ENCODE results near the gene PRICKLE2. TPM values are rescaled to one million over a fixed set of nuclear protein-coding genes. Genes with fewer than 3 reads are reported as not detected.
A peak's percentile ranks its signal among the peaks of the same experiment; 100 is the strongest.

Gene PRICKLE2
- total RNA-seq, 1 donor from 2014 or later, result 43.2 TPM

DNA sequence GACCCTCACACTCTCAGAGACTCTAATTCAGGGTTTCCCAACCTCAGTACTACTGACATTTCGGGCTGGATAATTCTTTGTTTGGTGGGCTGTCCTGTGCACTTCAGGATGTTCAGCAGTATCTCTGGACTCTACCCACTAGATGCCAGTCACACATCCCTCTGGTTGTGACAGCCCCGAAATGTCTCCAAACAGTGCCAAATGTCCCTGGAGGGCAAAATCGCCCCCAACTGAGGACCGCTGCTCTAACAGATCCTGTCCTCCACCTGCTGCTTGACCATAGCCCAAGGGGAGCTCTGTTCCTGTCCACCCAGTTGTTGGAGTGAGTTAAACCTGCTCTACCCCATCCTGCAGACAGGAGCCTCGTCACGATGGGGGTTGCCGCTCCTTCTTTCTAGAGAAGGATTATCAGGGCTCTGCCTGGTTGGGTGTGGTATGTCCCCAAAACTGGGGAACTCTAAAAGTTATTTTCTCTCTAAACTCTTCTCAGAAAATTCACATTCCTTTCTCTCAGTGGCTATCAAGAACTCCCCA, 116.4 kb downstream of the PRICKLE2 start:
- Mint-ChIP-seq H3K27ac (peak overlapping the region; percentile 84), H3K9me3 (peaks cover 1% of the 10 kb centered on the region), H3K4me1 (peaks cover 56% of the 10 kb centered on the region), H3K36me3 (peaks cover 10% of the 10 kb centered on the region), H3K4me3 (no peak overlapping the region), H3K27me3 (ENCODE audit: low read depth) (no peaks in the 10 kb centered on the region)
- no peak for DNase-seq (ENCODE audit: low spot score in 2 of 2, unreplicated experiment in 2 of 2)
- no peak for TF ChIP-seq CTCF (IDR thresholded peaks at IDR 0.05; ENCODE audit: unreplicated experiment)

DNA sequence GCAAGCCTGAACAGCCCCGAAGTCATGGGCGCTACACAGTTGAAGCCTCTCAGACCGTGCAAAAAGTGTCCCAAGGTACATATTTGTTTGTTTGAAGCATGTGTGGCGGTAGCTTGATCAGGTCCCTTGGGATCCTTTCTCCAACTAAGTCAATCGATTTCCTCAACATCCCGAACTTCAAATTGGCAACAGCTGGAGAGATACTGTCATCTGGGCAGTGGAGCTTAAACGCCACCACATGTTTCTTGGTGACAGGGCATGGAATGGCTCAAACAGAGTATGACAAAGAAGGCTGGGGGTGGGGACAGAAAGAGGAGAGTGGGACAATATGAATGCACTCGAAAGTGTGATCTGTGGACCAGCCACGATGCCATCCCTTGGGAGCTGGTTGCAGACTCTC, 117.0 kb downstream of the PRICKLE2 start:
- no peak for DNase-seq (ENCODE audit: low spot score in 2 of 2, unreplicated experiment in 2 of 2)
- TF ChIP-seq CTCF (IDR thresholded peaks at IDR 0.05; ENCODE audit: unreplicated experiment), result no peak
- H3K36me3 Mint-ChIP-seq, result peaks cover 9% of the 10 kb centered on the region
- no peak overlapping the region for H3K27ac Mint-ChIP-seq
- no peak overlapping the region for H3K4me3 Mint-ChIP-seq
- H3K27me3 Mint-ChIP-seq (ENCODE audit: low read depth), result no peaks in the 10 kb centered on the region
- peaks cover 58% of the 10 kb centered on the region for H3K4me1 Mint-ChIP-seq
- H3K9me3 Mint-ChIP-seq, result no peaks in the 10 kb centered on the region

DNA sequence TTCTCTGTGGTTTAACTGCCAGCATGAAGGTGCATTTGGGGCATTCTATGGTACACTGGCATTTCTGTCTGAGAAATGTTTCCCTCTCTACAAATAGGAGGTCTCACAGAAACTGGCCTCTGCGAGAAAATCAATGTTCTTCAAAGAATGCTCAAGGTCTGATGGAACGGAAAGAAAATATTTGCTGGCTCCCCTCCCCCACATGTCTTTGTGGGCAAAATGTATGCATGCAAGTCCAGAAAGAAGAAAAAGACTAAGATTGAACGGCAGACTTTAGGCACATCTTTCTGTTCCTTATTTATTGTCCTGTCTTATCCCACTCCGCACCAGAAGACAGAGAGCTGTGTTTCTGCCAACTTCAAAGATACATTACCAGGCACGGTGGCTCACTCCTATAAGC, 118.1 kb downstream of the PRICKLE2 start:
- peaks cover 6% of the 10 kb centered on the region for H3K36me3 Mint-ChIP-seq
- no peak for DNase-seq (ENCODE audit: low spot score in 2 of 2, unreplicated experiment in 2 of 2)
- peaks cover 60% of the 10 kb centered on the region for H3K4me1 Mint-ChIP-seq
- H3K9me3 Mint-ChIP-seq, result no peaks in the 10 kb centered on the region
- peak overlapping the region; percentile 62 for H3K27ac Mint-ChIP-seq
- TF ChIP-seq CTCF (IDR thresholded peaks at IDR 0.05; ENCODE audit: unreplicated experiment), result no peak
- no peak overlapping the region for H3K4me3 Mint-ChIP-seq
- no peaks in the 10 kb centered on the region for H3K27me3 Mint-ChIP-seq (ENCODE audit: low read depth)

GRCh38 chr3:64105816-64106215, 119.5 kb downstream of the PRICKLE2 start:
- TF ChIP-seq CTCF (IDR thresholded peaks at IDR 0.05; ENCODE audit: unreplicated experiment), result no peak
- Mint-ChIP-seq H3K9me3 (no peaks in the 10 kb centered on the region), H3K4me3 (no peak overlapping the region), H3K27ac (no peak overlapping the region), H3K4me1 (peaks cover 60% of the 10 kb centered on the region), H3K36me3 (peaks cover 6% of the 10 kb centered on the region), H3K27me3 (ENCODE audit: low read depth) (no peaks in the 10 kb centered on the region)
- no peak for DNase-seq (ENCODE audit: low spot score in 2 of 2, unreplicated experiment in 2 of 2)

- peak overlapping the region; percentile 14 for H3K27ac Mint-ChIP-seq
- peaks cover 1% of the 10 kb centered on the region for H3K36me3 Mint-ChIP-seq
- peaks cover 52% of the 10 kb centered on the region for H3K4me1 Mint-ChIP-seq
- no peak for TF ChIP-seq CTCF (IDR thresholded peaks at IDR 0.05; ENCODE audit: unreplicated experiment)
- H3K4me3 Mint-ChIP-seq, result no peak overlapping the region
- H3K27me3 Mint-ChIP-seq (ENCODE audit: low read depth), result peaks cover under 1% of the 10 kb centered on the region
- no peaks in the 10 kb centered on the region for H3K9me3 Mint-ChIP-seq
- no peak for DNase-seq (ENCODE audit: low spot score in 2 of 2, unreplicated experiment in 2 of 2)
Measured at GRCh38 chr3:64104691-64105111, 120.6 kb downstream of the PRICKLE2 start.

- no peak for DNase-seq (ENCODE audit: low spot score in 2 of 2, unreplicated experiment in 2 of 2)
- no peak for TF ChIP-seq CTCF (IDR thresholded peaks at IDR 0.05; ENCODE audit: unreplicated experiment)
- Mint-ChIP-seq H3K9me3 (no peaks in the 10 kb centered on the region), H3K4me3 (peak overlapping the region; percentile 3), H3K36me3 (peaks cover 6% of the 10 kb centered on the region), H3K4me1 (peaks cover 45% of the 10 kb centered on the region), H3K27me3 (ENCODE audit: low read depth) (peaks cover 2% of the 10 kb centered on the region), H3K27ac (peak overlapping the region; percentile 14)
Measured at GRCh38 chr3:64104006-64104405, 121.3 kb downstream of the PRICKLE2 start.
